MCF 10A (cell line): ENCODE measurements around the gene ATP6V1E1. TPM values are rescaled to one million over a fixed set of nuclear protein-coding genes. Genes with fewer than 3 reads are reported as not detected.
"Not testable (repeated sequence)": the region's sequence is repeated elsewhere in the genome, so short reads cannot be mapped to it uniquely, and the experiment has no call there.

ENCODE experiments used
- BruUV-seq: library from RNA; stranded (reverse); fragments of 400-500 nt; replicated peaks from 2 replicates; lab custom pipeline; 2021; lab: Mats Ljungman, UMichigan
- CTCF ChIA-PET: fragments of 300-600 bp; sonication (Branson Sonifier 250); formaldehyde crosslinking; extraction: SDS; loops from one replicate; lab custom pipeline; 2021; ENCODE audit warnings: antibody characterized with exemption, inconsistent platforms; lab: Yijun Ruan, JAX
- POLR2A ChIA-PET: fragments of 300-600, 350-650 bp; sonication (Branson Sonifier 250); formaldehyde crosslinking; extraction: SDS; loops from one replicate; lab custom pipeline; 2020; ENCODE audit warnings: antibody characterized with exemption, inconsistent platforms; lab: Yijun Ruan, JAX
- DNase-seq: peaks from one replicate; pipeline ENCODE4 v3.0.0-alpha.2; 2018; ENCODE audit not compliant: unreplicated experiment
- H3K27ac Mint-ChIP-seq: one replicate; pipeline ENCODE4 v1.8.0; 2022; ENCODE audit warnings: mild to moderate bottlenecking, low read depth, mixed read lengths; ENCODE audit not compliant: unreplicated experiment
- H3K27me3 Mint-ChIP-seq: one replicate; pipeline ENCODE4 v1.8.0; 2022; ENCODE audit warnings: mixed read lengths; ENCODE audit not compliant: insufficient read depth, unreplicated experiment
- H3K36me3 Mint-ChIP-seq: one replicate; pipeline ENCODE4 v1.8.0; 2022; ENCODE audit warnings: mild to moderate bottlenecking, moderate library complexity, mixed read lengths; ENCODE audit not compliant: insufficient read depth, unreplicated experiment
- H3K4me1 Mint-ChIP-seq: one replicate; pipeline ENCODE4 v1.8.0; 2022; ENCODE audit warnings: mixed read lengths; ENCODE audit not compliant: insufficient read depth, unreplicated experiment
- H3K4me3 Mint-ChIP-seq: one replicate; pipeline ENCODE4 v1.8.0; 2022; ENCODE audit warnings: mild to moderate bottlenecking, moderate library complexity, mixed read lengths; ENCODE audit not compliant: unreplicated experiment
- H3K9me3 Mint-ChIP-seq: one replicate; pipeline ENCODE4 v1.8.0; 2022; ENCODE audit warnings: mixed read lengths; ENCODE audit not compliant: unreplicated experiment
- intact Hi-C: fragments of 100-400 bp; cut with micrococcal nuclease; formaldehyde crosslinking; loops from 2 replicates; pipeline ENCODE4 v1.14.1; 2022
- total RNA-seq: library from RNA; stranded (reverse); gene quantifications from 2 replicates; pipeline ENCODE4 v1.2.3, GENCODE V29; 2022
- TF ChIP-seq, protein P1 (sequence below): fragments of 200-600 bp; IDR thresholded peaks from one replicate; pipeline ENCODE4 v1.8.0; 2022; ENCODE audit warnings: antibody characterized with exemption, mild to moderate bottlenecking; ENCODE audit not compliant: unreplicated experiment

ATP6V1E1 gene
- total RNA-seq, 1 experiment from 2014 or later, result 86.4 TPM

- peaks cover 22% of the 10 kb centered on the region for H3K4me1 Mint-ChIP-seq
- peaks cover 32% of the 10 kb centered on the region for H3K36me3 Mint-ChIP-seq
These were observed 9.1 kb upstream of the ATP6V1E1 start for GRCh38 chr22:17637490-17638181.

DNA sequence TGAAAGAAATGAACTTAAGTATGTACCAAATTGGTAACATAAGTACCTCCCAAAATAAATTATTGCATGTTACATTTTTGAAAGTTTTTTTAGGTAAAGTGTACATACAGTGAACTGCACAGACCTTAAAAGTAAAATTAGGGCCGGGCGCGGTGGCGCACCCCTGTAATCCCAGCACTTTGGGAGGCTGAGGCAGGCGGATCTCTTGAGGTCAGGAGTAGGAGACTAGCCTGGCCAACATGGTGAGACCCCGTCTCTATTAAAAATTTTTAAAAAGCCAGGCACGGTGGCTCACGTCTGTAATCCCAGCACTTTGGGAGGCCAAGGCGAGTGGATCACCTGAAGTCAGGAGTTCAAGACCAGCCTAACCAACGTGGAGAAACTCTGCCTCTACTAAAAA, 8.3 kb upstream of the ATP6V1E1 start:
- DNase-seq, H3K9me3 Mint-ChIP-seq, H3K27me3 Mint-ChIP-seq, intact Hi-C loops, H3K4me3 Mint-ChIP-seq, H3K27ac Mint-ChIP-seq, BruUV-seq: not testable (repeated sequence)
- ChIA-PET CTCF (interaction anchor here (0.6 kb wide), 1 partner anchor 510 kb away, joined by 3 read pairs; no protein-coding TSS in a partner anchor), POLR2A (interaction anchor here (0.6 to 0.8 kb wide), 3 partner anchors 12 to 1349 kb away, joined by 3 to 4 read pairs (median 3); no protein-coding TSS in a partner anchor)
- Mint-ChIP-seq H3K4me1 (peaks cover 22% of the 10 kb centered on the region), H3K36me3 (peaks cover 30% of the 10 kb centered on the region)

More at GRCh38 chr22:17637490-17638181, 9.1 kb upstream of the ATP6V1E1 start:
- Mint-ChIP-seq H3K27me3 (no peaks in the 10 kb centered on the region), H3K9me3 (no peaks in the 10 kb centered on the region), H3K27ac (peak overlapping the region; percentile 100), H3K4me3 (peak overlapping the region; percentile 89)
- BruUV-seq, result no TSS peak
- ChIA-PET CTCF (interaction anchor here (0.6 kb wide), 1 partner anchor 511 kb away, joined by 3 read pairs; no protein-coding TSS in a partner anchor), POLR2A (interaction anchor here (0.7 to 2.9 kb wide), 5 partner anchors 21 to 1348 kb away, joined by 3 to 35 read pairs (median 3); no protein-coding TSS in a partner anchor)
- DNase-seq, result no peak
- intact Hi-C loops, result loop anchor here (1.0 to 2.0 kb wide), 2 partner anchors 61 to 79 kb away; no protein-coding TSS in a partner anchor
- TF ChIP-seq, protein P1, sequence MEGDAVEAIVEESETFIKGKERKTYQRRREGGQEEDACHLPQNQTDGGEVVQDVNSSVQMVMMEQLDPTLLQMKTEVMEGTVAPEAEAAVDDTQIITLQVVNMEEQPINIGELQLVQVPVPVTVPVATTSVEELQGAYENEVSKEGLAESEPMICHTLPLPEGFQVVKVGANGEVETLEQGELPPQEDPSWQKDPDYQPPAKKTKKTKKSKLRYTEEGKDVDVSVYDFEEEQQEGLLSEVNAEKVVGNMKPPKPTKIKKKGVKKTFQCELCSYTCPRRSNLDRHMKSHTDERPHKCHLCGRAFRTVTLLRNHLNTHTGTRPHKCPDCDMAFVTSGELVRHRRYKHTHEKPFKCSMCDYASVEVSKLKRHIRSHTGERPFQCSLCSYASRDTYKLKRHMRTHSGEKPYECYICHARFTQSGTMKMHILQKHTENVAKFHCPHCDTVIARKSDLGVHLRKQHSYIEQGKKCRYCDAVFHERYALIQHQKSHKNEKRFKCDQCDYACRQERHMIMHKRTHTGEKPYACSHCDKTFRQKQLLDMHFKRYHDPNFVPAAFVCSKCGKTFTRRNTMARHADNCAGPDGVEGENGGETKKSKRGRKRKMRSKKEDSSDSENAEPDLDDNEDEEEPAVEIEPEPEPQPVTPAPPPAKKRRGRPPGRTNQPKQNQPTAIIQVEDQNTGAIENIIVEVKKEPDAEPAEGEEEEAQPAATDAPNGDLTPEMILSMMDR, result no peak

- BruUV-seq, result no TSS peak
- Mint-ChIP-seq H3K27me3 (no peaks in the 10 kb centered on the region), H3K27ac (peak overlapping the region; percentile 88), H3K9me3 (no peaks in the 10 kb centered on the region), H3K4me1 (peaks cover 22% of the 10 kb centered on the region), H3K36me3 (peaks cover 15% of the 10 kb centered on the region), H3K4me3 (no peak overlapping the region)
- ChIA-PET CTCF (interaction anchor here (0.6 kb wide), 1 partner anchor 11 kb away, joined by 3 read pairs; no protein-coding TSS in a partner anchor), POLR2A (interaction anchor here (1.6 to 3.1 kb wide), 3 partner anchors 14 to 72 kb away, joined by 5 to 19 read pairs (median 9); no protein-coding TSS in a partner anchor)
- TF ChIP-seq, protein P1, result no peak
- intact Hi-C loops, result no loop called here
- no peak for DNase-seq
These were observed 6.1 kb upstream of the ATP6V1E1 start for GRCh38 chr22:17634696-17635095.

- peaks cover 22% of the 10 kb centered on the region for H3K4me1 Mint-ChIP-seq
- intact Hi-C loops, result no loop called here
- peak overlapping the region; percentile 88 for H3K27ac Mint-ChIP-seq
- BruUV-seq, result no TSS peak
- no peaks in the 10 kb centered on the region for H3K9me3 Mint-ChIP-seq
- TF ChIP-seq, protein P1, result no peak
- ChIA-PET CTCF (interaction anchor here (0.9 to 2.2 kb wide), 3 partner anchors 45 to 76 kb away, joined by 3 to 6 read pairs (median 6); no protein-coding TSS in a partner anchor), POLR2A (interaction anchor here (0.5 to 3.1 kb wide), 14 partner anchors 8 to 284 kb away, joined by 3 to 19 read pairs (median 4); no protein-coding TSS in a partner anchor)
- no peak for DNase-seq
- no peaks in the 10 kb centered on the region for H3K27me3 Mint-ChIP-seq
- H3K4me3 Mint-ChIP-seq, result peak overlapping the region; percentile 12
- peaks cover 11% of the 10 kb centered on the region for H3K36me3 Mint-ChIP-seq
These were observed 5.4 kb upstream of the ATP6V1E1 start for GRCh38 chr22:17633998-17634323.
